H1 (cell line): Measurements from ENCODE around the gene PRSS53. TPM values are rescaled to one million over a fixed set of nuclear protein-coding genes. Genes with fewer than 3 reads are reported as not detected.

Experiments
- CTCF ChIA-PET: fragments of 300-600 bp; sonication (Branson Sonifier 250); formaldehyde crosslinking; loops from one replicate; lab custom pipeline; 2021; ENCODE audit not compliant: partially characterized antibody; lab: Charles Lee
- POLR2A ChIA-PET: fragments of 300-600 bp; sonication (Branson Sonifier 250); formaldehyde crosslinking; loops from one replicate; lab custom pipeline; 2021; ENCODE audit warnings: inconsistent platforms; ENCODE audit not compliant: partially characterized antibody; lab: Charles Lee
- DNase-seq, 2 experiments: peaks; one replicate each; pipeline versions ENCODE4 v3.0.0 to v3.0.0-alpha.2; 2010 to 2022; ENCODE audit warnings: low spot score in 2 of 2, low read depth in 1 of 2, mixed read lengths in 1 of 2
- FAIRE-seq: peaks from 2 replicates; lab custom pipeline; 2011; peaks lifted over from hg19 to GRCh38; lab: Jason Lieb, UNC
- H2AFZ ChIP-seq: 2 replicates; pipeline ENCODE4 v1.8.1; 2012; ENCODE audit warnings: low read length, inconsistent platforms
- H2AK5ac ChIP-seq: 2 replicates; pipeline ENCODE4 v1.6.1; 2013; ENCODE audit warnings: low read depth, low read length
- H2BK120ac ChIP-seq: replicated peaks from 2 replicates; pipeline ENCODE3; 2013; ENCODE audit warnings: low read depth, low read length, inconsistent platforms
- H2BK12ac ChIP-seq: 2 replicates; pipeline ENCODE4 v1.6.1; 2013; ENCODE audit warnings: low read depth, low read length
- H2BK15ac ChIP-seq: 2 replicates; pipeline ENCODE4 v1.6.1; 2013; ENCODE audit warnings: low read length
- H2BK20ac ChIP-seq: 2 replicates; pipeline ENCODE4 v1.6.1; 2013; ENCODE audit warnings: low read length
- H2BK5ac ChIP-seq: 2 replicates; pipeline ENCODE4 v1.6.1; 2013; ENCODE audit warnings: low read depth, low read length
- H3K14ac ChIP-seq: 2 replicates; pipeline ENCODE4 v1.6.1; 2013; ENCODE audit warnings: inconsistent platforms; ENCODE audit not compliant: insufficient read length
- H3K18ac ChIP-seq: 2 replicates; pipeline ENCODE4 v1.6.1; 2013; ENCODE audit warnings: low read length; ENCODE audit errors: extremely low read depth
- H3K23ac ChIP-seq: 2 replicates; pipeline ENCODE4 v1.6.1; 2013; ENCODE audit warnings: inconsistent platforms; ENCODE audit not compliant: insufficient read length
- H3K23me2 ChIP-seq: 2 replicates; pipeline ENCODE4 v1.6.1; 2013; ENCODE audit warnings: low read depth, low read length
- H3K27ac ChIP-seq: 2 replicates; pipeline ENCODE4 v1.6.1; 2011; ENCODE audit warnings: low read depth, low read length, inconsistent platforms
- H3K27me3 ChIP-seq, 4 experiments: replicated peaks in 1 of 4; 1 replicate in 1 of 4; 2 replicates in 3 of 4; pipeline versions ENCODE4 v1.6.1 to v1.8.1; 2011 to 2013; ENCODE audit warnings: low read length in 3 of 4, mild to moderate bottlenecking in 3 of 4, inconsistent platforms in 2 of 4, mixed read lengths in 2 of 4, moderate library complexity in 1 of 4; ENCODE audit not compliant: control insufficient read depth in 3 of 4, insufficient read depth in 3 of 4; ENCODE audit errors: extremely low read depth in 1 of 4
- H3K36me3 ChIP-seq, 4 experiments: 2 replicates each; pipeline versions ENCODE4 v1.6.1 to v1.8.1; 2011 to 2013; ENCODE audit warnings: mild to moderate bottlenecking in 4 of 4, low read length in 3 of 4, moderate library complexity in 2 of 4, control low read depth in 1 of 4, inconsistent platforms in 1 of 4; ENCODE audit not compliant: insufficient read depth in 4 of 4, control insufficient read depth in 2 of 4
- H3K4ac ChIP-seq: replicated peaks from 2 replicates; pipeline ENCODE3; 2013; ENCODE audit warnings: low read length, low read depth, mixed read lengths, inconsistent platforms; ENCODE audit not compliant: insufficient read length
- H3K4me1 ChIP-seq, 4 experiments: replicated peaks in 1 of 4; 1 replicate in 1 of 4; 2 replicates in 3 of 4; pipeline versions ENCODE4 v1.6.1 to v1.8.1; 2011 to 2013; ENCODE audit warnings: low read length in 3 of 4, inconsistent platforms in 2 of 4, mixed read lengths in 1 of 4; ENCODE audit not compliant: insufficient read depth in 4 of 4, control insufficient read depth in 3 of 4
- H3K4me2 ChIP-seq, 2 experiments: 2 replicates each; pipeline versions ENCODE4 v1.6.1 to v1.8.1; 2011 to 2013; ENCODE audit warnings: low read depth in 2 of 2, low read length in 2 of 2, control low read depth in 1 of 2, inconsistent platforms in 1 of 2, mild to moderate bottlenecking in 1 of 2; ENCODE audit not compliant: insufficient read depth in 1 of 2
- H3K4me3 ChIP-seq, 4 experiments: fragments of 200-600, 300-600 bp in 1 of 4; sonication (generic), shearing (Covaris generic), sonication (Bioruptor Twin) in 1 of 4; 2 replicates each; pipeline versions ENCODE4 v1.5.1 to v1.8.1; 2011 to 2016; ENCODE audit warnings: low read length in 4 of 4, low read depth in 3 of 4, control low read depth in 2 of 4, inconsistent platforms in 2 of 4, mild to moderate bottlenecking in 2 of 4, mixed read lengths in 1 of 4, moderate library complexity in 1 of 4; ENCODE audit not compliant: insufficient read depth in 2 of 4; ENCODE audit errors: extremely low read depth in 1 of 4
- H3K56ac ChIP-seq: replicated peaks from 2 replicates; pipeline ENCODE3; 2013; ENCODE audit warnings: low read depth, mild to moderate bottlenecking, mixed read lengths, low read length, inconsistent platforms; ENCODE audit not compliant: insufficient read length
- H3K79me1 ChIP-seq: 2 replicates; pipeline ENCODE4 v1.6.1; 2013; ENCODE audit warnings: low read depth, low read length, control low read depth
- H3K79me2 ChIP-seq, 2 experiments: 2 replicates each; pipeline versions ENCODE4 v1.6.1 to v1.8.1; 2012 to 2013; ENCODE audit warnings: low read length in 2 of 2, mild to moderate bottlenecking in 2 of 2, inconsistent platforms in 1 of 2; ENCODE audit not compliant: insufficient read depth in 2 of 2, control insufficient read depth in 1 of 2
- H3K9ac ChIP-seq, 4 experiments: replicated peaks in 1 of 4; 1 replicate in 1 of 4; 2 replicates in 3 of 4; pipeline versions ENCODE4 v1.6.1 to v1.8.1; 2011 to 2013; ENCODE audit warnings: low read depth in 3 of 4, low read length in 3 of 4, control low read depth in 2 of 4, mild to moderate bottlenecking in 2 of 4, moderate library complexity in 2 of 4, inconsistent platforms in 1 of 4; ENCODE audit errors: extremely low read depth in 1 of 4
- H3K9me3 ChIP-seq, 2 experiments: 2 replicates each; pipeline versions ENCODE4 v1.6.1 to v1.8.1; 2012 to 2013; ENCODE audit warnings: mild to moderate bottlenecking in 2 of 2, moderate library complexity in 2 of 2, control low read depth in 1 of 2, inconsistent platforms in 1 of 2, low read depth in 1 of 2, low read length in 1 of 2, mixed read lengths in 1 of 2; ENCODE audit not compliant: insufficient read depth in 2 of 2
- H4K20me1 ChIP-seq, 2 experiments: replicated peaks in 1 of 2; 2 replicates each; pipeline versions ENCODE3 to v1.8.1; 2011 to 2013; ENCODE audit warnings: inconsistent platforms in 2 of 2, low read length in 2 of 2, mild to moderate bottlenecking in 1 of 2; ENCODE audit not compliant: insufficient read depth in 2 of 2, control insufficient read depth in 1 of 2
- H4K5ac ChIP-seq: 2 replicates; pipeline ENCODE4 v1.6.1; 2013; ENCODE audit warnings: low read length, low read depth, mixed read lengths, inconsistent platforms; ENCODE audit not compliant: insufficient read length
- H4K8ac ChIP-seq: 2 replicates; pipeline ENCODE4 v1.8.0; 2013; ENCODE audit warnings: mild to moderate bottlenecking, moderate library complexity, low read length, inconsistent platforms; ENCODE audit not compliant: insufficient read depth; ENCODE audit errors: extremely low read depth
- H4K91ac ChIP-seq: replicated peaks from 2 replicates; pipeline ENCODE3; 2013; ENCODE audit warnings: low read length, mixed read lengths, inconsistent platforms; ENCODE audit not compliant: insufficient read length
- GABPA ChIP-seq: IDR thresholded peaks from 2 replicates; pipeline ENCODE4 v1.6.1; 2011; ENCODE audit warnings: mild to moderate bottlenecking, low read length, moderate library complexity, borderline replicate concordance; ENCODE audit not compliant: insufficient read depth
- HDAC2 ChIP-seq, 2 experiments: fragments of 300-600 bp in 1 of 2; sonication (generic) in 1 of 2; IDR thresholded peaks; 2 replicates each; pipeline ENCODE4 v1.6.1; 2011 to 2012; ENCODE audit warnings: low read depth in 2 of 2, low read length in 2 of 2, mild to moderate bottlenecking in 2 of 2, moderate library complexity in 2 of 2, borderline replicate concordance in 1 of 2, inconsistent platforms in 1 of 2
- WGBS, 2 experiments: shearing (Covaris generic) in 1 of 2; methylation state at CpG; one replicate each; pipeline versions ENCODE4 v1.1.6 to v1.1.7; 2013 to 2015; ENCODE audit warnings: low lambda C conversion rate in 2 of 2, mixed read lengths in 2 of 2, inconsistent platforms in 1 of 2, low coverage in 1 of 2, missing lambda C conversion rate in 1 of 2; ENCODE audit not compliant: insufficient replicate concordance in 2 of 2, insufficient coverage in 1 of 2, insufficient read length in 1 of 2; ENCODE audit errors: extremely low coverage in 1 of 2, missing lambda C conversion rate in 1 of 2; 5-methylcytosine and 5-hydroxymethylcytosine counted together
- polyA plus RNA-seq, 7 experiments: library from polyadenylated mRNA; depleted of rRNA in 3 of 7; stranded (reverse) in 5 of 7; unstranded in 2 of 7; fragments of >200 nt in 5 of 7; fragments of 200-250 nt in 2 of 7; gene quantifications; 1 replicate in 5 of 7; 2 replicates in 1 of 7; 4 replicates in 1 of 7; pipeline versions ENCODE4 v1.2.1 to v1.2.3, GENCODE V29; 2011 to 2013; ENCODE audit warnings: missing spikeins in 2 of 7, mixed read lengths in 2 of 7
- total RNA-seq: library from RNA; stranded (reverse); fragmentation: NEBNext Ultra II Directional; extraction: Animal tissue kit (Norgen Biotek cat#: 25700); gene quantifications from 2 replicates; pipeline ENCODE4 v1.2.1, GENCODE V29; 2021

Gene PRSS53
- total and polyA plus RNA-seq, 2 of the 8 experiments (the other 6 are each of a cell fraction or from before 2014, with no cell fraction given) = 1.7 to 2.6 TPM

DNA sequence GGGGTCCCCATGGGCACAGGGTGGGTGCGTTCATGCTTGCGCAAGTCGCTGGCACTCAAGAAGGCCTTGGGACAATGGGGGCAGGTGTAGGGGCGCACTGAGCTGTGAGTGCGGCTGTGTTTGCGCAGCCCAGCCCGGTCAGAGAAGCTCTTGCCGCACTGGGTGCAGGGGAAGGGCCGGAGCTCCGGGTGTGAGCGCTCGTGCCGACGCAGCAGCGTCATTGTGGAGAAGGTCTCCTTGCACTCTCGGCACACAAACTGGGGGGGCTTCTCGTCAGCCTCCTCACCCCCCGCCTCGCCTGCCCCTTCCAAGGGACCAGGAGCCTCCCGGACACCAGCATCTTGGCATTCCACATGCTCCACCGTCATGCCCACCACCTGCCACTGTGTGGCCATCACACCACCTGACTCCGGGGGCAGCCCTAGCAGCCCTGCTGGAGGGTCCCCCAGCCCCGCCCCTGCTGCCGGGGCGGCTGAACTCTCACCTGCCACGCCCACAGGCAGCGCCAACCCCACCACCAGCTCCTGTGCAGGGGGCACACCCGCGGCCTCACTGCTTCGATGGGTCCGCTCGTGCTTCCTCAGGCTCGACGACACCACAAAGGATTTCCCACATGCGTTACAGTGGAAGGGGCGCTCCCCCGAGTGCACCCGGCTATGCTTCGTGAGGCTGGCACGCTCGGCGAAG, 27.5 kb downstream of the PRSS53 start:
- H3K27me3 ChIP-seq = no peaks in the 10 kb centered on the region
- no peak overlapping the region for H3K56ac ChIP-seq
- no peak overlapping the region for H2BK15ac ChIP-seq
- no peaks in the 10 kb centered on the region for H3K23me2 ChIP-seq
- no peak overlapping the region for H3K18ac ChIP-seq
- H2AFZ ChIP-seq = no peak overlapping the region
- H3K4me3 ChIP-seq = no peak overlapping the region
- H2BK5ac ChIP-seq = no peak overlapping the region
- no peak overlapping the region for H3K27ac ChIP-seq
- no peak overlapping the region for H3K14ac ChIP-seq
- H2AK5ac ChIP-seq = no peak overlapping the region
- FAIRE-seq (no peak), DNase-seq (no peak)
- H3K4me1 ChIP-seq = no peaks in the 10 kb centered on the region
- H3K79me2 ChIP-seq = peaks cover 0 to 5% of the 10 kb centered on the region in 2 experiments; a peak in 1 of 4 replicates
- no peak overlapping the region for H2BK12ac ChIP-seq
- H3K4ac ChIP-seq = no peak overlapping the region
- POLR2A ChIA-PET = interaction anchor here (0.8 to 1.4 kb wide), 2 partner anchors 14 to 141 kb away, joined by 3 read pairs; partner anchors contain the start of gene PYCARD
- no peak overlapping the region for H3K23ac ChIP-seq
- H2BK20ac ChIP-seq = no peak overlapping the region
- H3K9me3 ChIP-seq = no peaks in the 10 kb centered on the region
- no peak overlapping the region for H4K5ac ChIP-seq
- H2BK120ac ChIP-seq = no peak overlapping the region
- 97% methylated on average over 37 of the region's 42 CpGs; no CpG with 5 or more reads in 1 of the 2 experiments for WGBS, 2 experiments
- no peak overlapping the region for H4K91ac ChIP-seq
- no peak overlapping the region for H3K4me2 ChIP-seq
- H4K20me1 ChIP-seq = peaks cover 0 to 15% of the 10 kb centered on the region in 2 experiments
- H3K79me1 ChIP-seq = peaks cover under 1% of the 10 kb centered on the region; the same call in 1 of the 2 replicates
- H3K36me3 ChIP-seq = peaks cover 6 to 28% (median 14%) of the 10 kb centered on the region in 4 experiments; a peak in 6 of 8 replicates
- CTCF ChIA-PET = interaction anchor here (0.5 to 1.3 kb wide), 7 partner anchors 11 to 107 kb away, joined by 3 read pairs; partner anchors contain the start of gene HSD3B7
- TF ChIP-seq HDAC2 (IDR thresholded peaks at IDR 0.05; ENCODE audit: borderline replicate concordance in 1 of 2, low read depth in 2 of 2, low read length in 2 of 2) (no peak), GABPA (no peak)
- no peak overlapping the region for H3K9ac ChIP-seq
- H4K8ac ChIP-seq = no peak overlapping the region
